Gastrocnemius medialis (tissue), 4 donors: ENCODE measurements around the gene ALOX15.
"Not testable (repeated sequence)": the region's sequence is repeated elsewhere in the genome, so short reads cannot be mapped to it uniquely, and the experiment has no call there.

Experiments used
- CTCF ChIP-seq, 5 experiments: fragments of 450-650 bp in 3 of 5; fragments of 200-600 bp in 2 of 5; sonication (generic) in 2 of 5; IDR thresholded peaks in 4 of 5; conservative IDR thresholded peaks in 1 of 5; 1 replicate in 4 of 5; 2 replicates in 1 of 5; pipeline ENCODE4 v1.5.1; 2016 to 2019; ENCODE audit warnings: antibody characterized with exemption in 5 of 5, mild to moderate bottlenecking in 3 of 5, moderate library complexity in 3 of 5
- POLR2A ChIP-seq, 2 donors: fragments of 450-650 bp; IDR thresholded peaks; one replicate each; pipeline ENCODE4 v1.6.1; 2017; ENCODE audit warnings: antibody characterized with exemption in 2 of 2, mild to moderate bottlenecking in 2 of 2, moderate library complexity in 2 of 2

DNA sequence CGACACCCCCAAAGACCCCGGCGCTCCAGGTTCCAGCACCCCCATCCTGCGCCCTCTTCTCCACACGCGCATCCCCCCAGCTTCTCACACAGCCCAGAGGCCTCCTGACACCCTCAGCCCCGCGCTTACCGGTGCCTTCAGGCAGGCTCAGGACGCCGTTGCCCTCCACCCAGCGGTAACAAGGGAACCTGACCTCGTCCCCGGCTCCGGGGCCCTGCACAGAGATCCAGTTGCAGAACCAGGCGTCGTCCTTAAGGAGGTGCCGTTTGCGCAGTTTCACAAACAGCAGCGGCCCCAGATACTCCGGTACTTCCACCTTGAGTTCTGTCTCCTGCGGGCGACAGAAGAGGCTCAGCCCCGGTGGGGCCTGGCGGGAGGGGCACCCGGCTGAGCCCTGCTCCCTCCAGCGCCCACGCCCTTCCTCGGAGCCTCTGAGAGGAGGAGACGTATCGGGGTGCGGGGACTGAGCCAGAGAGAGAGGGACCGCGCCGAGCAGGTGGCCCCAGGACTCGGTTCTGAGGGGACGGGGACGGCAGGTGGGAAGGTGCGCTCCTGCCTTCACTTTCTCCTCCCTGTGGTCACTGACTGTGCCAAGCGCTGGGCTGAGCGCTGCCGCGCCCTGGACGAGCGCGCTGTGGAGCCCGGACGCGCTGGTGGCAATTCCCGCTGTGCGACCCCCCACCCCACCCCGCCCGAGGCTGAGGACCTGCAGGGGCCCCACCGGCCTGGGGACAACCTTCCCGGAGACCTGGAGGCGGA lies 2.0 kb downstream of the ALOX15 start:
- TF ChIP-seq CTCF (IDR thresholded peaks at IDR 0.05 in 4 of 5, conservative IDR thresholded peaks at IDR 0.05 in 1 of 5); POLR2A (IDR thresholded peaks at IDR 0.05): not testable (repeated sequence)
